Heart right ventricle (tissue), 16 donors: Measurements from ENCODE around the gene CDC42. TPM values are rescaled to one million over a fixed set of nuclear protein-coding genes. Genes with fewer than 3 reads are reported as not detected.

ENCODE experiments used
- ATAC-seq, 8 donors: fragments of 200-7000 bp; cut with Tn5 transposase; one replicate each; pipeline ENCODE4 v1.9.1; 2020; ENCODE audit warnings: mild to moderate bottlenecking in 8 of 8, moderate library complexity in 8 of 8, moderate number of reproducible peaks in 1 of 8
- DNase-seq, 2 donors: peaks; one replicate each; pipeline ENCODE4 v3.0.0-alpha.2; 2020
- H3K27ac ChIP-seq, 10 donors: fragments of 200-600 bp; sonication (generic) in 2 of 10; one replicate each; pipeline versions ENCODE4 v1.5.0 to v1.8.0; 2020 to 2022; ENCODE audit warnings: mild to moderate bottlenecking in 3 of 10
- H3K27me3 ChIP-seq, 7 donors: fragments of 200-600 bp; one replicate each; pipeline ENCODE4 v1.8.0; 2021 to 2022; ENCODE audit warnings: mild to moderate bottlenecking in 2 of 7
- H3K36me3 ChIP-seq, 9 donors: fragments of 200-600 bp; sonication (generic) in 1 of 9; one replicate each; pipeline versions ENCODE4 v1.5.0 to v1.8.0; 2020 to 2022; ENCODE audit warnings: mild to moderate bottlenecking in 2 of 9
- H3K4me1 ChIP-seq, 9 donors: fragments of 200-600 bp; sonication (generic) in 1 of 9; one replicate each; pipeline versions ENCODE4 v1.5.0 to v1.8.0; 2020 to 2022; ENCODE audit warnings: mild to moderate bottlenecking in 4 of 9
- H3K4me3 ChIP-seq, 10 donors: fragments of 200-600 bp; sonication (generic) in 2 of 10; one replicate each; pipeline versions ENCODE4 v1.5.0 to v1.8.0; 2020 to 2022; ENCODE audit warnings: mild to moderate bottlenecking in 7 of 10, moderate library complexity in 2 of 10
- H3K9me3 ChIP-seq, 11 donors: fragments of 200-600 bp in 10 of 11; sonication (generic) in 2 of 11; one replicate each; pipeline versions ENCODE4 v1.5.0 to v1.8.0; 2013 to 2022; ENCODE audit warnings: mild to moderate bottlenecking in 2 of 11, control low read depth in 1 of 11, moderate library complexity in 1 of 11
- WGBS, 2 donors: extraction: QIAGEN DNeasy Blood & Tissue Kit; methylation state at CpG; one replicate each; pipeline ENCODE4 v1.1.7; 2013; ENCODE audit warnings: inconsistent platforms in 1 of 2; 5-methylcytosine and 5-hydroxymethylcytosine counted together
- intact Hi-C, 10 donors: fragments of 100-400 bp; cut with DNase I; formaldehyde crosslinking; loops; one replicate each; pipeline versions ENCODE4 v1.11.1 to v1.14.2; 2022
- polyA plus RNA-seq, 2 donors: library from polyadenylated mRNA; stranded (reverse); fragments of 200-250 nt; gene quantifications; one replicate each; pipeline ENCODE4 v1.2.3, GENCODE V29; 2013
- total RNA-seq, 10 donors: library from RNA; stranded (reverse); fragmentation: NEBNext Ultra II Directional in 3 of 10; extraction: Animal tissue kit (Norgen Biotek cat#: 25700) in 3 of 10; gene quantifications; one replicate each; pipeline versions ENCODE4 v1.2.1 to v1.2.4, GENCODE V29; 2021 to 2023
- TF ChIP-seq, protein P1 (sequence below), 9 donors: fragments of 200-600 bp; sonication (generic) in 2 of 9; IDR thresholded peaks; one replicate each; pipeline versions ENCODE4 v1.5.0 to v1.8.0; 2021 to 2022; ENCODE audit warnings: antibody characterized with exemption in 9 of 9, mild to moderate bottlenecking in 5 of 9, moderate library complexity in 1 of 9
- donor health status: Arrhythmogenic right ventricular cardiomyopathy.
- donor health status: ischemic (EF 13 %, LVEDD 7.1; RV severe dilation, severe dysfunction).
- donor health status: healthy with polysubstance abuse.
- donor health status: DM: no; HTN: yes; CAD: no.
- donor health status: DM: no; HTN: no; CAD: no.
- donor health status: ischemic (EF 25% LVEDD 6.9; RV normal size, moderate dysfunction).
- donor health status: ischemic (EF 25% LVEDD 5.7; RV mildly dilated, moderate dysfunction).
- donor health status: healthy.
- donor health status: DM: yes; HTN: yes; CAD: no.
- donor health status: Ischemic cardiomyopathy.
- donor health status: ischemic (EF 35%, LVEDD 5.7; RV mildly dilated, moderate dysfunction).
- donor health status: nonischemic (EF 11% LVEDD 7.7; RV severe dilation, severe dysfunction).
- donor health status: DM: yes; HTN: yes; CAD: no.
- donor health status: PGD.
- donor health status: ischemic (EF 29% LVEDD 5.4; RV normal size, mild dysfunction).
- donor health status: nonischemic (EF 23%, LVEDD 6.1; RV moderate dilation, normal function).

Gene CDC42
- total and polyA plus RNA-seq, 12 donors, result 68.7 to 259 (median 168) TPM

- Histone ChIP-seq H3K4me1 (peaks cover 0 to 13% (median 3%) of the 10 kb centered on the region in 9 donors), H3K27me3 (no peaks in the 10 kb centered on the region), H3K9me3 (no peaks in the 10 kb centered on the region), H3K27ac (no peak overlapping the region), H3K36me3 (peaks cover 0 to 15% (median 0%) of the 10 kb centered on the region in 9 donors), H3K4me3 (no peak overlapping the region)
- DNase-seq (no peak), ATAC-seq (no peak)
- TF ChIP-seq, protein P1, sequence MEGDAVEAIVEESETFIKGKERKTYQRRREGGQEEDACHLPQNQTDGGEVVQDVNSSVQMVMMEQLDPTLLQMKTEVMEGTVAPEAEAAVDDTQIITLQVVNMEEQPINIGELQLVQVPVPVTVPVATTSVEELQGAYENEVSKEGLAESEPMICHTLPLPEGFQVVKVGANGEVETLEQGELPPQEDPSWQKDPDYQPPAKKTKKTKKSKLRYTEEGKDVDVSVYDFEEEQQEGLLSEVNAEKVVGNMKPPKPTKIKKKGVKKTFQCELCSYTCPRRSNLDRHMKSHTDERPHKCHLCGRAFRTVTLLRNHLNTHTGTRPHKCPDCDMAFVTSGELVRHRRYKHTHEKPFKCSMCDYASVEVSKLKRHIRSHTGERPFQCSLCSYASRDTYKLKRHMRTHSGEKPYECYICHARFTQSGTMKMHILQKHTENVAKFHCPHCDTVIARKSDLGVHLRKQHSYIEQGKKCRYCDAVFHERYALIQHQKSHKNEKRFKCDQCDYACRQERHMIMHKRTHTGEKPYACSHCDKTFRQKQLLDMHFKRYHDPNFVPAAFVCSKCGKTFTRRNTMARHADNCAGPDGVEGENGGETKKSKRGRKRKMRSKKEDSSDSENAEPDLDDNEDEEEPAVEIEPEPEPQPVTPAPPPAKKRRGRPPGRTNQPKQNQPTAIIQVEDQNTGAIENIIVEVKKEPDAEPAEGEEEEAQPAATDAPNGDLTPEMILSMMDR (IDR thresholded peaks at IDR 0.05), result no peak
- 90 to 92% methylated on average over 8 of the region's 8 CpGs for WGBS, 2 donors
- intact Hi-C loops, result loop anchor here in 1 of 10 donors (10.0 kb wide), 1 partner anchor 520 kb away; the partner anchor contains the start of gene C1QC
Observed at GRCh38 chr1:22124592-22125229, 72.2 kb downstream of the CDC42 start.

DNA sequence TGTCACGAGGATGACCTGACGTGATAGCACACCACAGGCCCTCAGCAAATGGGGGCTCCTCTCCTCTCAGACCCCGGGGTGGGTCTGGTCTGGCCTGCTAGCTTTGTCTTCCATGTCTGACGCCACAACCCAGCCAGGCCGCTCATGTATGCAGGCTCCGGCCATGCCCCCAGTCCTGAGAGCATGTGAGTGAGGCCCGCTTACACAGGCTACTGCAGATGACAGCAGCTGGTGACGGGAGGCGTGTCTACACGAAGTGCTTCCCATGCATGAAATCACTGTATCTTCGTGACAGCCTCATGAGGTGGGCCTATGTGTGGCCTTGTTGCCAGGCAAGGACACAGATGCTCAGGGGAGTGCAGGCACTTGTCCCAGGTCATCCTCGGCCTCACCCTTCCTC, 74.0 kb downstream of the CDC42 start:
- DNase-seq, result no peak
- Histone ChIP-seq H3K36me3 (peaks cover 0 to under 1% (median 0%) of the 10 kb centered on the region in 9 donors), H3K4me1 (peaks cover 0 to 13% (median 3%) of the 10 kb centered on the region in 9 donors), H3K4me3 (no peak overlapping the region), H3K27ac (no peak overlapping the region), H3K27me3 (no peaks in the 10 kb centered on the region), H3K9me3 (no peaks in the 10 kb centered on the region)
- WGBS, 2 donors, result 81% methylated on average over 12 of the region's 12 CpGs
- ATAC-seq, result no peak
- TF ChIP-seq, protein P1 (IDR thresholded peaks at IDR 0.05), result no peak
- intact Hi-C loops, result loop anchor here in 1 of 10 donors (10.0 kb wide), 1 partner anchor 518 kb away; the partner anchor contains the start of gene C1QC

DNA sequence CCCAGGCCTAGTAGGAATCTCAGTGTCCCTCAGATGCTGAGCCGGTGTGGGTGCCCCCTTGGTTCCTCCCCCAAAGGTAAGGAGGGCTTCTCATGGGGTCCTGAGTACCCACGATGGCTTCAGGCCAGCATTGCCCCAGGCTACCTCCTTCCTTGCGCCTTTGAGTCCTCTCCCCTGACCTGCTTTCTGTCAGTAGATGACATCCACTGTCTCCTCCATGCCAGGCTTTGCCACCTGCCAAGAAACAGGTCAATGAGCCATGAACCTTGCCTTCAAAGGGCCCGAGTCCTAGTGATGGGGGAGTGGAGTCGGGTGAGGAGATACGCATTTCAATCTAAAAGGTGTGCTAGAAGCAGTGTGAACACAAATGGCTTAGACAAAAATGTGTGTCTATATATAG, 74.7 kb downstream of the CDC42 start:
- intact Hi-C loops, result loop anchor here in 1 of 10 donors (10.0 kb wide), 1 partner anchor 518 kb away; the partner anchor contains the start of gene C1QC
- Histone ChIP-seq H3K9me3 (no peaks in the 10 kb centered on the region), H3K4me1 (peaks cover 0 to 12% (median 4%) of the 10 kb centered on the region in 9 donors), H3K36me3 (no peaks in the 10 kb centered on the region), H3K27me3 (peaks cover 0 to 7% (median 0%) of the 10 kb centered on the region in 7 donors), H3K27ac (no peak overlapping the region), H3K4me3 (no peak overlapping the region)
- WGBS, 2 donors, result 88 to 89% methylated on average over 6 of the region's 6 CpGs
- ATAC-seq, result no peak
- no peak for DNase-seq
- TF ChIP-seq, protein P1 (IDR thresholded peaks at IDR 0.05), result no peak

GRCh38 chr1:22127731-22128130, 75.2 kb downstream of the CDC42 start:
- no peak overlapping the region for H3K27ac ChIP-seq
- DNase-seq (no peak), ATAC-seq (no peak)
- peaks cover 0 to 9% (median 1%) of the 10 kb centered on the region in 9 donors for H3K4me1 ChIP-seq
- H3K4me3 ChIP-seq, result no peak overlapping the region
- 67 to 82% methylated on average over 3 of the region's 3 CpGs for WGBS, 2 donors
- TF ChIP-seq, protein P1 (IDR thresholded peaks at IDR 0.05), result no peak
- H3K9me3 ChIP-seq, result no peaks in the 10 kb centered on the region
- H3K36me3 ChIP-seq, result no peaks in the 10 kb centered on the region
- intact Hi-C loops, result loop anchor here in 1 of 10 donors (10.0 kb wide), 1 partner anchor 517 kb away; the partner anchor contains the start of gene C1QC
- H3K27me3 ChIP-seq, result peaks cover 0 to 10% (median 0%) of the 10 kb centered on the region in 7 donors
